ENCODE data around the gene PARD3B.

DNA sequence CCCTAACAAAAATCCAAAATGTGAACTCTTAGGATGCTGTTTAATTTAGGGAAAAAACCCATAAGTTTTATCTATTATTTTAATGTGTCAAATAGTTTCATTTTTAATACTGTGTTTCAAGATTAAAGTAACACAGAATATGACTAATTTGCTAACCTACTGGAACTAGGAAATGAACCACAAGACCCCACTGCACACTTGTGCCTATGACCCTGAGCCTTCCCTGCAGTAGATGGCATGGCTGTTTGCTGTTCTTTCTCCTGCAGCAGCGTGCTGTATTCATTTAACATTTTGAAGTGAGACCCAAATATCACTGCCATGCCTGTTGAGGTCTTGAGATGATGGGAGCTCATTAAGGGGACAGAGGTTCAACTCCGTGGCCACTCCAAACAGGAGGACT, 571.9 kb downstream of the PARD3B start:
- no peak for TF ChIP-seq CTCF (IDR thresholded peaks at IDR 0.05)
- TF ChIP-seq EP300 (IDR thresholded peaks at IDR 0.05; ENCODE audit: low read depth): no peak
- no peak for TF ChIP-seq POLR2A (IDR thresholded peaks at IDR 0.05)

All from transverse colon (tissue), 3 donors.